ENCODE measurements around the gene ARSG. TPM values are rescaled to one million over a fixed set of nuclear protein-coding genes. Genes with fewer than 3 reads are reported as not detected.

The ARSG gene
- total and polyA plus RNA-seq, 4 donors, result 1.5 to 5.4 (median 2.3) TPM

DNA sequence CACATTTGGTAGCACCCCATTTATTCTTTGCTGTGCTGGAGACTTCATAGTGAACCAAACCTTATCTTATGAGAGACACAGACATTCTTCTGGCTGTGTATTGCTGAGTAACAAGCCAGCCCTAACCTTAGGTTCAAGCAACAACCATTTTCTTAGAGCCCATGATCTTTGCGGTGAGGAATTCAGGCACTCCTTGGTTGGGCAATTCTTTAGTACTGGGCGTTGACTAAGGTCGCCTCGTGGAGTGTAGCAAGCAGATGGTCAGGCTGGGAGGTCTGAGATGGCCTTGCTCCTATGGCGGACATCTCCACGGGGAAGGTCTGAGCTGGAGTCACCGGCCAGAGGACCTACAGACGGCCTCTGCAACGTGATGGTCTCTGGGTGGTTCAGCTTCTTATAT, 43.1 kb downstream of the ARSG start:
- H3K36me3 ChIP-seq (ENCODE audit: control insufficient read depth in 4 of 4, insufficient read depth in 3 of 4, low read depth in 1 of 4, low read length in 3 of 4), result no peaks in the 10 kb centered on the region
- no peak overlapping the region for H3K9ac ChIP-seq (ENCODE audit: low read depth in 1 of 2, low read length in 2 of 2)
- no peak overlapping the region for H3K4me3 ChIP-seq (ENCODE audit: low read depth in 1 of 3, low read length in 3 of 3)
- TF ChIP-seq RAD21 (IDR thresholded peaks at IDR 0.05) (no peak), HNF4A (conservative IDR thresholded peaks at IDR 0.05) (no peak), SP1 (IDR thresholded peaks at IDR 0.05) (no peak), FOXA1 (IDR thresholded peaks at IDR 0.05) (no peak), JUND (IDR thresholded peaks at IDR 0.05) (no peak), NR2F2 (IDR thresholded peaks at IDR 0.05) (no peak), RXRA (IDR thresholded peaks at IDR 0.05) (no peak), HNF4G (IDR thresholded peaks at IDR 0.05) (no peak), EGR1 (IDR thresholded peaks at IDR 0.05; ENCODE audit: low read depth in 2 of 2) (no peak), FOXA2 (IDR thresholded peaks at IDR 0.05) (no peak), GABPA (IDR thresholded peaks at IDR 0.05 in 1 of 2, conservative IDR thresholded peaks at IDR 0.05 in 1 of 2) (no peak), TAF1 (conservative IDR thresholded peaks at IDR 0.05) (no peak)
- TF ChIP-seq, protein P1, sequence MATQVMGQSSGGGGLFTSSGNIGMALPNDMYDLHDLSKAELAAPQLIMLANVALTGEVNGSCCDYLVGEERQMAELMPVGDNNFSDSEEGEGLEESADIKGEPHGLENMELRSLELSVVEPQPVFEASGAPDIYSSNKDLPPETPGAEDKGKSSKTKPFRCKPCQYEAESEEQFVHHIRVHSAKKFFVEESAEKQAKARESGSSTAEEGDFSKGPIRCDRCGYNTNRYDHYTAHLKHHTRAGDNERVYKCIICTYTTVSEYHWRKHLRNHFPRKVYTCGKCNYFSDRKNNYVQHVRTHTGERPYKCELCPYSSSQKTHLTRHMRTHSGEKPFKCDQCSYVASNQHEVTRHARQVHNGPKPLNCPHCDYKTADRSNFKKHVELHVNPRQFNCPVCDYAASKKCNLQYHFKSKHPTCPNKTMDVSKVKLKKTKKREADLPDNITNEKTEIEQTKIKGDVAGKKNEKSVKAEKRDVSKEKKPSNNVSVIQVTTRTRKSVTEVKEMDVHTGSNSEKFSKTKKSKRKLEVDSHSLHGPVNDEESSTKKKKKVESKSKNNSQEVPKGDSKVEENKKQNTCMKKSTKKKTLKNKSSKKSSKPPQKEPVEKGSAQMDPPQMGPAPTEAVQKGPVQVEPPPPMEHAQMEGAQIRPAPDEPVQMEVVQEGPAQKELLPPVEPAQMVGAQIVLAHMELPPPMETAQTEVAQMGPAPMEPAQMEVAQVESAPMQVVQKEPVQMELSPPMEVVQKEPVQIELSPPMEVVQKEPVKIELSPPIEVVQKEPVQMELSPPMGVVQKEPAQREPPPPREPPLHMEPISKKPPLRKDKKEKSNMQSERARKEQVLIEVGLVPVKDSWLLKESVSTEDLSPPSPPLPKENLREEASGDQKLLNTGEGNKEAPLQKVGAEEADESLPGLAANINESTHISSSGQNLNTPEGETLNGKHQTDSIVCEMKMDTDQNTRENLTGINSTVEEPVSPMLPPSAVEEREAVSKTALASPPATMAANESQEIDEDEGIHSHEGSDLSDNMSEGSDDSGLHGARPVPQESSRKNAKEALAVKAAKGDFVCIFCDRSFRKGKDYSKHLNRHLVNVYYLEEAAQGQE (IDR thresholded peaks at IDR 0.05), result no peak
- TF ChIP-seq, protein P2, sequence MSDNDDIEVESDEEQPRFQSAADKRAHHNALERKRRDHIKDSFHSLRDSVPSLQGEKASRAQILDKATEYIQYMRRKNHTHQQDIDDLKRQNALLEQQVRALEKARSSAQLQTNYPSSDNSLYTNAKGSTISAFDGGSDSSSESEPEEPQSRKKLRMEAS (IDR thresholded peaks at IDR 0.05), result no peak
- TF ChIP-seq, protein P3, sequence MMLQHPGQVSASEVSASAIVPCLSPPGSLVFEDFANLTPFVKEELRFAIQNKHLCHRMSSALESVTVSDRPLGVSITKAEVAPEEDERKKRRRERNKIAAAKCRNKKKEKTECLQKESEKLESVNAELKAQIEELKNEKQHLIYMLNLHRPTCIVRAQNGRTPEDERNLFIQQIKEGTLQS (IDR thresholded peaks at IDR 0.05), result no peak
- TF ChIP-seq, protein P4, sequence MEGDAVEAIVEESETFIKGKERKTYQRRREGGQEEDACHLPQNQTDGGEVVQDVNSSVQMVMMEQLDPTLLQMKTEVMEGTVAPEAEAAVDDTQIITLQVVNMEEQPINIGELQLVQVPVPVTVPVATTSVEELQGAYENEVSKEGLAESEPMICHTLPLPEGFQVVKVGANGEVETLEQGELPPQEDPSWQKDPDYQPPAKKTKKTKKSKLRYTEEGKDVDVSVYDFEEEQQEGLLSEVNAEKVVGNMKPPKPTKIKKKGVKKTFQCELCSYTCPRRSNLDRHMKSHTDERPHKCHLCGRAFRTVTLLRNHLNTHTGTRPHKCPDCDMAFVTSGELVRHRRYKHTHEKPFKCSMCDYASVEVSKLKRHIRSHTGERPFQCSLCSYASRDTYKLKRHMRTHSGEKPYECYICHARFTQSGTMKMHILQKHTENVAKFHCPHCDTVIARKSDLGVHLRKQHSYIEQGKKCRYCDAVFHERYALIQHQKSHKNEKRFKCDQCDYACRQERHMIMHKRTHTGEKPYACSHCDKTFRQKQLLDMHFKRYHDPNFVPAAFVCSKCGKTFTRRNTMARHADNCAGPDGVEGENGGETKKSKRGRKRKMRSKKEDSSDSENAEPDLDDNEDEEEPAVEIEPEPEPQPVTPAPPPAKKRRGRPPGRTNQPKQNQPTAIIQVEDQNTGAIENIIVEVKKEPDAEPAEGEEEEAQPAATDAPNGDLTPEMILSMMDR (IDR thresholded peaks at IDR 0.05; ENCODE audit: low read depth, low read length, missing input control), result no peak
- 97% methylated on average over 9 of the region's 9 CpGs for WGBS
- H3K4me1 ChIP-seq (ENCODE audit: control insufficient read depth in 4 of 4, insufficient read depth in 4 of 4, low read length in 3 of 4), result no peaks in the 10 kb centered on the region
- H3K27ac ChIP-seq (ENCODE audit: low read depth in 1 of 2, low read length in 2 of 2), result no peak overlapping the region
- H3K9me3 ChIP-seq (ENCODE audit: control insufficient read depth in 4 of 4, low read length in 3 of 4), result peaks cover 0 to 2% (median under 1%) of the 10 kb centered on the region in 4 donors
- DNase-seq (ENCODE audit: low spot score), result no peak
- H3K27me3 ChIP-seq (ENCODE audit: control insufficient read depth in 4 of 4, insufficient read depth in 4 of 4, low read length in 3 of 4), result no peaks in the 10 kb centered on the region

DNA sequence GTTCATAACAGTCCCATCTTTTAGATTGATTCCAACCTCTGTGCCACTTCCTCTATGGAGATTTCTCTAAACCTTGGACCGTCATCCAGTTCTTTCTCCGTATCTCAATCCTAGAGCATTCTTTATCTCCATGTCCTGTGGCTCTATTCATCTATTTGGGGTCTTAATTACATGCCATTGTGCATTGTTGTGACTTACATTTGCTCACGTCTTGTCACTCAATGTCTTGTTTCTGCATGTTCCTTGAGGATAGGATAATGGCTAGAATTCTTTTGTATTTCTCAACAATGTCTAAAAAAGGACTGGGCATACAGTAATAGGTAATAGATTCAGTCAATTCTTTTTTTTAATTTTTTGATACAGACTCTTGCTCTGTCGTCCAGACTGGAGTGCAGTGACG, 50.2 kb downstream of the ARSG start:
- 96% methylated on average over 5 of the region's 5 CpGs for WGBS
- no peak for DNase-seq (ENCODE audit: low spot score)
- Histone ChIP-seq H3K4me3 (ENCODE audit: low read depth in 1 of 3, low read length in 3 of 3) (no peak overlapping the region), H3K4me1 (ENCODE audit: control insufficient read depth in 4 of 4, insufficient read depth in 4 of 4, low read length in 3 of 4) (no peaks in the 10 kb centered on the region), H3K27ac (ENCODE audit: low read depth in 1 of 2, low read length in 2 of 2) (no peak overlapping the region), H3K9ac (ENCODE audit: low read depth in 1 of 2, low read length in 2 of 2) (no peak overlapping the region), H3K36me3 (ENCODE audit: control insufficient read depth in 4 of 4, insufficient read depth in 3 of 4, low read depth in 1 of 4, low read length in 3 of 4) (no peaks in the 10 kb centered on the region), H3K27me3 (ENCODE audit: control insufficient read depth in 4 of 4, insufficient read depth in 4 of 4, low read length in 3 of 4) (no peaks in the 10 kb centered on the region), H3K9me3 (ENCODE audit: control insufficient read depth in 4 of 4, low read length in 3 of 4) (no peaks in the 10 kb centered on the region)
- TF ChIP-seq, protein P5, sequence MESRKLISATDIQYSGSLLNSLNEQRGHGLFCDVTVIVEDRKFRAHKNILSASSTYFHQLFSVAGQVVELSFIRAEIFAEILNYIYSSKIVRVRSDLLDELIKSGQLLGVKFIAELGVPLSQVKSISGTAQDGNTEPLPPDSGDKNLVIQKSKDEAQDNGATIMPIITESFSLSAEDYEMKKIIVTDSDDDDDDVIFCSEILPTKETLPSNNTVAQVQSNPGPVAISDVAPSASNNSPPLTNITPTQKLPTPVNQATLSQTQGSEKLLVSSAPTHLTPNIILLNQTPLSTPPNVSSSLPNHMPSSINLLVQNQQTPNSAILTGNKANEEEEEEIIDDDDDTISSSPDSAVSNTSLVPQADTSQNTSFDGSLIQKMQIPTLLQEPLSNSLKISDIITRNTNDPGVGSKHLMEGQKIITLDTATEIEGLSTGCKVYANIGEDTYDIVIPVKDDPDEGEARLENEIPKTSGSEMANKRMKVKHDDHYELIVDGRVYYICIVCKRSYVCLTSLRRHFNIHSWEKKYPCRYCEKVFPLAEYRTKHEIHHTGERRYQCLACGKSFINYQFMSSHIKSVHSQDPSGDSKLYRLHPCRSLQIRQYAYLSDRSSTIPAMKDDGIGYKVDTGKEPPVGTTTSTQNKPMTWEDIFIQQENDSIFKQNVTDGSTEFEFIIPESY (IDR thresholded peaks at IDR 0.05), result no peak
- TF ChIP-seq RXRA (IDR thresholded peaks at IDR 0.05) (no peak), JUND (IDR thresholded peaks at IDR 0.05) (no peak), GABPA (IDR thresholded peaks at IDR 0.05 in 1 of 2, conservative IDR thresholded peaks at IDR 0.05 in 1 of 2) (no peak), RAD21 (IDR thresholded peaks at IDR 0.05) (no peak), HNF4G (IDR thresholded peaks at IDR 0.05) (no peak)
